Activated T-helper 1 cell treated with Interleukin-2 at 50 U/mL for 16 hours (primary cell): ENCODE data around the gene SART3.

Source experiments
- DNase-seq: peaks from one replicate; pipeline ENCODE4 v3.0.0-alpha.2; 2020; ENCODE audit warnings: low read depth

Gene SART3

GRCh38 chr12:108560752-108561719, at the start of gene SART3:
Gene SART3, minus strand, starts transcription at chr12:108561173. Its CDS starts 19 bp downstream, at chr12:108561154.
- peak; percentile 58 for DNase-seq

DNA sequence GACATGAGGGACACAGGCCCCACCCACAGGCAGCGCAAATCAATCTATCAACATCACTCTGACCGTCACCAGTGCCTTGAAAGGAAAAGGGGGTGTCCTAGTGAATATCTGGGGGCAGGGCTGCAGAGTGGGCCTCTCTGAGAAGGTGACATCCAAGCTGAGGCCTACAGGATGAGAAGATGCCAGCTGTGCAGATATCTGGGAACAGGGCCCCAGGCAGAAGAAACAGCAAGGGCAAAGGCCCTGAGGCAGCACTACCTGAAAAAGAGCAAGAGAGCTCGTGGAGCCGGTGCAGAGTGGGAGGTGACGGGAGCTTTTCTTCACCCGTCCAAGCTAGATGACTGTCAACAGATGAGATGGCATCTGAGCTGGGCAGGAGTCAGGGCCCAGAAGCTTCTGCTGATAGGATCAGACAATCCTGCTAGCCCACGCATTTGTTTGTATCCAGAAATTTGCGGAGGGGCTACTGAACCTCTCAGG, 49.4 kb upstream of the SART3 start:
- DNase-seq: no peak

DNA sequence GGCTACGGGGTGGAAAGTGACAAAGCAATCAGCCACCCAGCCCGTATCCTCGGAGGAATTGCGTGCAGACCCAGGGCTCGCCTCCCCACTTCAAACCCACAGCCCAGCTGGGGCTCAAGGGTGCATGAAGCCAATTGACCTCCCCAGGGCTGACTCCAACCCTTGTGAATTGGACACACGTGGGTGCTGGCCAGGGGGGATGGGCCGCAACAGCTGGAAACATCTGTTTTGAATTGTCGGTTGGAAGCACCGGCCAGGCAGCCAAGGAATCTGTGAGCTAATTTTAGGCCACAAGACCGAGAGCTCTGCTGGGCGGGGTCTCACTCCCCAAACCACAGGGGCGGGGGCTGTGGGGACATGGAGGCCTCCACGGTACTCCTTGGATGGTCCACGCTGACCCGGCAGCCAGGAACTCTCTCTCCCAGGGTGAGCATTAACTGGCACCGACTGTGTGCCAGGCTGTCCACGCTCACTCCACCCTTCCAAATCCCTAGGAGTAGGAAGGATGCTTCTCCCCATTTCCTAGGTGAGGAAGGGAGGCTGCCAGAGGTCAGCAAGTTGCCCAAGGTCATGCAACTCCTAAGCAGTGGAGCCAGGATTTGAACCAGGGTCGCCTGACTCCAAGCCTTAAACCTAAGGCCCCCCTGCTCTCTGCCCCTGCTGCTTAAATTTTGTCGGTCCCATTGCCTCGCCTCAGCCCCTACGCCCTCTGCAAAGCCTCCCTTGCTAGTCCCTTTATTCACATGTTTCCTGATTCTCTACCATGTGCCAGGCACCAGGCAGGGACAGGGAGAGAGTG, 48.8 kb upstream of the SART3 start:
- no peak for DNase-seq

DNA sequence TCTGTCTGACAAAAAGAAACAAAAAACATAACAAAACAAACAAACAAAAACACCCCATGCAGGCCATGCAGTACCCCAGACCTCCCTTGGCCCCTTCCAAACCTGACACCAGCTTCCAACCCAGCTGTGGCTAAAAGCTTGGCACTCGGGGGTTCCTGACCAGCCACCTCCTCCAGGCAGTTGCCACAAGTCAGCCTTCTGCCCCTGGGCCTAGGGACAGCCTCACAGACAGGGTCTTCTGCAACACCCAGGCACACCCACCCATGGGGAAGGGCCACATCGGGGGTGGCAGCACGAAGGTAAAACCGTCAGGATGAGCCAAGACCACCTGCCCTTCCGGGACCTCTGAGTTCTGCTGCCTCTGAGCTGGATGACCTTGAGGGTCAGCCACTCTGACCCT, 47.6 kb upstream of the SART3 start:
- no peak for DNase-seq

- DNase-seq: no peak
Measured at GRCh38 chr12:108607981-108608600, 47.1 kb upstream of the SART3 start.

- no peak for DNase-seq
Measured at GRCh38 chr12:108606492-108606891, 45.5 kb upstream of the SART3 start.

DNA sequence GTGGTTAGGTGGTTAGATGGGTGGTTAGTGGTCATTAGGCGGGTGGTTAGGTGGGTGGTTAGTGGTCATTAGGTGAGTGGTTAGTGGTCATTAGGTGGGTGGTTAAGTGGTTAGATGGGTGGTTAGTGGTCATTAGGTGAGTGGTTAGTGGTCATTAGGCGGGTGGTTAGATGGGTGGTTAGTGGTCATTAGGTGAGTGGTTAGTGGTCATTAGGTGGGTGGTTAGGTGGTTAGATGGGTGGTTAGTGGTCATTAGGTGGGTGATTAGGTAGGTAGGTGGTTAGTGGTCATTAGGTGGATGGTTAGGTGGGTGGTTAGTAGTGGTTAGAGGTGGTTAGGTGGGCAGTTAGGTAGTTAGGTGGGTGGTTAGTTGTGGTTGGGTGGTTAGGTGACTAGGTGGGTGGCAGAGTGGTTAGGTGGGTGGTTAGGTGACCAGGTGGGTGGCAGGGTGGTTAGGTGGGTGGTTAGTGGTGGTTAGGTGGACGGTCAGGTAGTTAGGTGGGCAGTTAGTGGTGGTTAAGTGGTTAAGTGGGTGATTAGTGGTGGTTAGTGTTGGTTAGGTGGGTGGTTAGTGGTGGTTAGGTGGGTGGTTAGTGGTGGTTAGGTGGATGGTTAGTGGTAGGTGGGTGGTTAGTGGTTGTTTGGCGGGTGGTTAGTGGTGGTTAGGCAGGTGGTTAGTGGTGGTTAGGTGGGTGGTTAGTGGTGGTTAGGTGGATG, 44.9 kb upstream of the SART3 start:
- DNase-seq: no peak

DNA sequence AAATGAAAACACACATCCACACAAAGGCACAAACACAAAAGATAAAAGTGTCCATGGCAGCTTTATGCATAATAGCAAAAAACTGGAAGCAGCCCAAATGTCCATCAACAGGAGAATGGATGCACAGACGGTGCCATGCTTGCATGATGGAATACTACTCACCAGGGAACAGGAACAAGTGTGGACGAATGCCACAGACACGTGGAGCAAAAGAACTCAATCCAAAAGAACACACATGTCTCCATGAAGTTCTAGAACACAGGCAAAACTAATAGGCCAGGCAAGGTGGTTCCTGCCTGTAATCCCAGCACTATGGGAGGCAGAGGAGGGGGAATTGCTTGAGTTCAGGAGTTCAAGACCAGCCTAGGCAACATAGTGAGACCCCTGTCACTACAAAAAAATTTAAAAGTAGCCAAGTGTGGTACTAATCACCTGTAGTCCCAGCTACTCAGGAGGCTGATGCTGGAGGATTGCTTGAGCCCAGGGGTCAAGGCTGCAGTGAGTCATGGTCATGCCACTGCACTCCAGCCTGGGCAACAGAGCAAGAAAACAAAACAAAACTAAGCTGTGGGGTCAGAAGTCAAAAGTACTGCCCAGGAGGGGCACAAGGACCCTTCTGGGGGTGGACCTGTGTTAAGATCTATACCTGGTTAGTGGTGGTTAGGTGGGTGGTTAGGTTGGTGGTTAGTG, 44.2 kb upstream of the SART3 start:
- DNase-seq: no peak

- no peak for DNase-seq
Measured at GRCh38 chr12:108604208-108604941, 43.4 kb upstream of the SART3 start.

DNA sequence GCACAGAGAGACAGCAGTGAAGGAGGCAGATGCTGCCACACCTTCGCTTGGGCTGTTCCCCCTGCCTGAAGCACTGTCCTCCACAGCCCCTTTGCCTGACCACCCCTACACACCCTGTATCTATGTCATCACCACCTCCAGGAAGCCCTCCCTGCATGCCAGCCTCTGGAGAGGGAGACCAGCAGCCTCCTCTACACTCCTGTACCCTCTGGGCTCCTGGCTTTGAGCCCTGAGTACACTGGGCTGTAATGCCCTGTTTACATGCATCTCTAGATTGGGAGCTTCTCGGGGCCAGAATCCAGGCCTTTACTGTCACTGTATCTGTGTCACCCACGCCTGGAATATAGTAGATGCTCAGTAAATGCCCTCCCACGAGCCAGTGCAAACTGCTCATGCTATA, 42.8 kb upstream of the SART3 start:
- DNase-seq: no peak

DNA sequence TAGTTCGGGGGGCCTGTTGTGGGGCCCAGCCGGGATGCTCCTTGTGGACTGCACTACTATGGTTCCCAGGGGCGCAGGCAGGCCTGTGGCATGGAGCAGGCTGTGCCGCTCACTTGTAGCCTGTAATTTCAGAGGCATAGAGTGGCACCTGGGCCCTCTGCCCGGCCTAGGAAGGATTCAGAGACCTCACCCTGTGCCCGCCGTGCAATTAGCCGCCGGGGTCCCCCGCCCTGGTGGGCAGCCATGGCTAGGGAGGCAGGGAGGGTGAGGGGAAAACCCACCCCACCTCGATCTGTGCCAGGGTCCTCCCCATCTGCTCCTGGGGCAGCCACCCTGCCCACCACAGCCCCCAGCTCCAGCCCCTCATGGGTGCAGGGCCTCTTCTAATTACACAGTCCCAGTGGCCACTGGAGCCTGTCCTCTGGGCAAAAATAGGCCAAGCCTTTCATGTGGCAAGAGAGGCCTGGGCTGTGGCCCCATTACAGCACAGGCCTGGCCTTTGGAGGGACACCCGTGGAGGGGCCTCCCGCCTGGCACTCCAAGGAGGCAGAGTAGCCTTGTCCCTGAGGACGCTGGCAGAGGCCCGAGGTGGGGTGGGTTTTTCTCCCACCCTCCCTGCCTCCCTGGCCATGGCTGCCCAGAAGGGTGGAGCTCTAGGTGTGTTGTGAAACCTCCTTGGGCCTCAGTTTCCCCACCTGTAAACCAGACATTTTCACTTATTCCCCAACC, 42.2 kb upstream of the SART3 start:
- DNase-seq: no peak

DNA sequence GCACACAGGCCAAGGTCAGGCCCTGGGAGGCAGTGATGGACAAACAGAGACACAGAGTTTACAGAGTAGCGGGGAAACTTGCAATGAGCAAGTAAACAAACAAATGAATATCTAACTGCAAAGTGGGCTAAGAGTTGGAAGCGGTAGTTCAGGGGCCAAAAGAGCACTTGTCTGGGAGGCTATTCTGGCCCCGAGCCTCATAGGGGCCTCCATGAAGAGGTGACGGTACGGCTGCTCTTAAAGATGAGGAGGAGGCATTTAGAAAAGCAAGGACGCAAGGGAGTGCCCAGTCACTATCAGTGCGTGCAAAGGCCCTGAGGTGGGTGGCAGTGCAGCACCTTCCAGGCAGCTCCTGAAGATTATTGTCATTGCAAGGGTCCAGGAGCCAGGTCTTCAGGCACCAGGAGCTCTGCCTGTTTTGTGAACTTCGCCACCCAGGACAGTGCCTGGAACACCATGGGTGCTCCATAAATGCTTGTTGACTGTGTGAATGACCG, 41.3 kb upstream of the SART3 start:
- no peak for DNase-seq

DNA sequence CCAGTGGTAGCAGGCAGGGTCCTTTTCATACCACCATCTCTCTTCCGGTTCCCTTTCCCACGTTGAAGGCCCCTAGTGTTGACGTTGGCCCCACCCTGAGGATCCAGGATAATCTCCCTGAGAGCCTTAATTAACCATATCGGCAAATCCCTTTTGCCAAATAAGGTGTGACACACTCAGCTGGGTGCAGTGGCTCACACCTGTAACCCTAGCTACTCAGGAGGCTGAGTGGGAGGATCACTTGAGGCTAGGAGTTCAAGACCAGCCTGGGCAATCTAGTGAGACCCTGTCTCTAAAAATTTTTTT, 39.7 kb upstream of the SART3 start:
- no peak for DNase-seq

GRCh38 chr12:108599948-108600701, 39.2 kb upstream of the SART3 start:
- no peak for DNase-seq

- no peak for DNase-seq
Measured at GRCh38 chr12:108599541-108599940, 38.6 kb upstream of the SART3 start.

DNA sequence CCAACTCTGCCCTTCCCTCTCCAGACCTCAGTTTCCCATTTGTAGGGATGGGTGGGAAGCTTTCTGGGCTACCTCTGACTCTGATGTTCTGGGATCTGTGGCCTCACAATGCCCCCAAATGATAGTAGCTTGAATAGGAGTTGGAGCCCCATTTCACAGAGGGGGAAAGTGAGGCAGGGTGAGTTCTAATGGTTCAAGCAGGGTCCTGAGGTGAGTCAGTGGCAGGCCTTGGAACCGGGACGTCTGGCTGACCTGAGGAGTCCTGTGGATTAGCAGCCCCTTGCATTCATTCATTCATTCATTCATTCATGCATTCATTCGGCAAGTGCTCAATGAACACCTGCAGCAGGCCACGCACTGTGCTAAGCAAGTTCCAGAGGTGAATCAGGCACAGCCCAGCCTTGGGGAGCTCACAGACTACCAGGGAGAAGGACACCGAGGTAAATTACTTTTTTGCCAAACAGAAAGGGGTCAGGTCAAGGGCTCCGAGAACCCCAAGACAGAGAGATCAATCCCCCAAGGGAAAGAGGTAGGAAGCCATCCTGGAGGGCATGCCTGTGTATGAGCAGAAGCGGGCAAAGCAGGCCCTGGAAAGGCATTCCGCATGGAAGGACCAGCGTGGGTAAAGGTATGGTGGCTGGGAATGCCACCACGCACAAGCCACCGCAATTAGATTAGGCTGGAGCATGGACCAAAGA, 37.7 kb upstream of the SART3 start:
- no peak for DNase-seq

DNA sequence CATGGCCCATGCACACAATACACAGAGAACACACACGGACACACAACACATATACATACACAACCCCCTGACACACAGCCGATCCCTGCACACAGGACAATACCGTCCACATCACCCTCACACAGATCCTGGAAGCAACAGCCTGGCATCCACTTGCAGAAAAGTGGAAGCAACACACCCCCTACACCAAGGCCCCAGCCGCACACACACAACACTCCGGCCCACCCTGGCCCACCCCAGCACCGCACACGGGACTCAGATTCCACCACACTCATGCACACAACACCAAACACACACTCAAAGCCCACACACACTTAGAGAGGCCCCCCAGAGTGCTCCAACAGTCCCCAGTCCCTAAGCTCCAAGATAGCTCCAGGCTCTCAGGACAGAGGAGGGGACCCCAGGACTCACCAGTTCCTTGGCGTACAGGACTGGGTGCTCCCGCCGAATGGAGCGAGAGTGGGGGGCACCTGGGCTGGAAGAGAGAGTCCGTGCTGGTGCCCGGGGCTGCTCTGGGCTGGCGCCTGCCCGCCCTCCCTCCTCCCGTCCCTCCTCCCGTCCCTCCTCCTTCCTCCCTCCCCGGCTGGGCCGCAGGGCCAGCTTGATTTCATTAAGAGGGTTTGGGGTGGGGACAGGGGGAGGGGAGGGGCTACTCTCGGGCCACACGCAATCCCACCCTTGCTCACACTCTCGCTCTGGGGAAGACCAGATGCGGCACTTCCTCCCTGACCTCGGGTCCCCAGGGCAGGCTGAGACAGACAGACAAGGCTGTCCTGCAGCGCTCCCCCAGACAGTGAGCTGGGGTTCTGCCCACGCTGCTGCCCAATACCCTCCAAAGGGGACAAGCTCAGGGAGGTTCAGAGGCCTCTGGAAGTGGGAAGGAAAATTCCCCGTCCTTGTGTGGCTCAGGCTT, 36.8 kb upstream of the SART3 start, which contains the start of gene TMEM119:
Gene TMEM119 (minus strand): TSS at position 526 of the 913 bp plus-strand sequence. CDS start 5,701 bp downstream, outside the sequence.
- DNase-seq: no peak
